Chondrocyte (in vitro differentiated cells): ENCODE measurements around the gene CHRNB2. TPM values are rescaled to one million over a fixed set of nuclear protein-coding genes. Genes with fewer than 3 reads are reported as not detected.

Experiments
- DNase-seq: peaks from one replicate; pipeline ENCODE4 v3.0.0; 2021; ENCODE audit warnings: mixed read lengths, low spot score
- H3K27ac Mint-ChIP-seq: one replicate; pipeline ENCODE4 v1.8.0; 2021; ENCODE audit warnings: mild to moderate bottlenecking, moderate library complexity, mixed read lengths; ENCODE audit not compliant: unreplicated experiment
- H3K27me3 Mint-ChIP-seq: 2 replicates; pipeline ENCODE4 v1.8.0; 2021; ENCODE audit warnings: low read depth, mixed read lengths
- H3K36me3 Mint-ChIP-seq: 2 replicates; pipeline ENCODE4 v1.8.0; 2021; ENCODE audit warnings: low read depth, mixed read lengths
- H3K4me1 Mint-ChIP-seq: 2 replicates; pipeline ENCODE4 v1.8.0; 2021; ENCODE audit warnings: low read depth, mild to moderate bottlenecking, mixed read lengths
- H3K4me3 Mint-ChIP-seq: one replicate; pipeline ENCODE4 v1.8.0; 2021; ENCODE audit warnings: mild to moderate bottlenecking, moderate library complexity, mixed read lengths; ENCODE audit not compliant: unreplicated experiment
- H3K9me3 Mint-ChIP-seq: 2 replicates; pipeline ENCODE4 v1.8.0; 2021; ENCODE audit warnings: low read depth, mixed read lengths
- total RNA-seq: library from RNA; stranded (reverse); gene quantifications from 3 replicates; pipeline ENCODE4 v1.2.1, GENCODE V29; 2021
- TF ChIP-seq, protein P1 (sequence below): fragments of 200-600 bp; sonication (generic); IDR thresholded peaks from 2 replicates; pipeline ENCODE4 v1.5.0; 2021; ENCODE audit warnings: antibody characterized with exemption, mild to moderate bottlenecking, moderate library complexity

The CHRNB2 gene
- total RNA-seq, 1 donor from 2014 or later: not detected

DNA sequence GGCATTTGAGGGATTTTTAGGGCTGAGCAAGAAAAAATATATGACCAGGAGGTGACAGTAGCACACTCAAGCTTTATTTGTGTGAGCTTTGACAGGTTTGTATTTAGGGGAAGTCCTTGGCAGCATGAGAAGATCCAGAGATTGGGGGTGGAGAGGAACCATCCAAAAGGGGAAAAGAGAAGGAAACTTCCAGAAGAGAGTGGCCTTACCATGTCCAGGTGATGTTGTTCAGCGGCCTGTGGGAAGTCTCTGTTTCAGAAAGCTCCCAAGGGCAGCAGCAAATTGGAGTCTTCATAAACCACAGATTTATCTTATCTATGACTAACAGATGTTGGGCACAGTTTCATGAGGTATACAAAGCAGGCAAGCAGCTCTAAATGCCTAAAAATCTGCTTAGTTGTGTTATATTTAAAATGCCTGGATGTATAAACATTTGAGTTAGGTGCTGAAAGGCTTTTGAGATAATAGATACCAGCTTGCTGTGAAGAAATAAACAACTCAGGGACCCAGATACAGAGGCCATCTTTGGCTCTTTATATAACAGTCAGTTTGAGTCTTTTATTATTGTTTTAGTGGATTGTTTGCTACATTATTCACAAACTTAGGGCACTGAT is 61.6 kb downstream of the CHRNB2 start:
- Mint-ChIP-seq H3K4me1 (peaks cover 26% of the 10 kb centered on the region), H3K4me3 (no peak overlapping the region), H3K27ac (no peak overlapping the region), H3K9me3 (peaks cover 6% of the 10 kb centered on the region), H3K27me3 (peaks cover 15% of the 10 kb centered on the region), H3K36me3 (no peaks in the 10 kb centered on the region)
- DNase-seq: no peak
- TF ChIP-seq, protein P1, sequence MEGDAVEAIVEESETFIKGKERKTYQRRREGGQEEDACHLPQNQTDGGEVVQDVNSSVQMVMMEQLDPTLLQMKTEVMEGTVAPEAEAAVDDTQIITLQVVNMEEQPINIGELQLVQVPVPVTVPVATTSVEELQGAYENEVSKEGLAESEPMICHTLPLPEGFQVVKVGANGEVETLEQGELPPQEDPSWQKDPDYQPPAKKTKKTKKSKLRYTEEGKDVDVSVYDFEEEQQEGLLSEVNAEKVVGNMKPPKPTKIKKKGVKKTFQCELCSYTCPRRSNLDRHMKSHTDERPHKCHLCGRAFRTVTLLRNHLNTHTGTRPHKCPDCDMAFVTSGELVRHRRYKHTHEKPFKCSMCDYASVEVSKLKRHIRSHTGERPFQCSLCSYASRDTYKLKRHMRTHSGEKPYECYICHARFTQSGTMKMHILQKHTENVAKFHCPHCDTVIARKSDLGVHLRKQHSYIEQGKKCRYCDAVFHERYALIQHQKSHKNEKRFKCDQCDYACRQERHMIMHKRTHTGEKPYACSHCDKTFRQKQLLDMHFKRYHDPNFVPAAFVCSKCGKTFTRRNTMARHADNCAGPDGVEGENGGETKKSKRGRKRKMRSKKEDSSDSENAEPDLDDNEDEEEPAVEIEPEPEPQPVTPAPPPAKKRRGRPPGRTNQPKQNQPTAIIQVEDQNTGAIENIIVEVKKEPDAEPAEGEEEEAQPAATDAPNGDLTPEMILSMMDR: no peak

Other genes with a start within 250 kb of the CHRNB2 start
- gene AQP10, start 246.7 kb upstream of the CHRNB2 start, total RNA-seq: not detected in 3 replicates
- gene ATP8B2, start 242.3 kb upstream of the CHRNB2 start, total RNA-seq: 83.1 to 133 TPM (median 86.6 TPM) in 3 replicates
- gene IL6R, start 162.4 kb upstream of the CHRNB2 start, total RNA-seq: 1.1 to 1.4 TPM (median 1.3 TPM) in 3 replicates
- 0.17 TPM in 1 of 3 replicates, not detected in the others for gene TDRD10, start 65.6 kb upstream of the CHRNB2 start, total RNA-seq
- 0.10 to 0.20 TPM in 2 of 3 replicates, not detected in the other for gene SHE, start 65.4 kb upstream of the CHRNB2 start, total RNA-seq
- 72.2 to 92.6 TPM (median 77.7 TPM) in 3 replicates for gene UBE2Q1, start 9.1 kb upstream of the CHRNB2 start, total RNA-seq
- gene ADAR, start 40.4 kb downstream of the CHRNB2 start, total RNA-seq: 125 to 169 TPM (median 125 TPM) in 3 replicates